ENCODE results near the gene PAM. TPM values are rescaled to one million over a fixed set of nuclear protein-coding genes. Genes with fewer than 3 reads are reported as not detected.

PAM gene
- total and polyA plus RNA-seq, 2 of the 13 experiments (the other 11 are each of a cell fraction or from before 2014, with no cell fraction given) = 20.2 to 79.1 TPM

- Histone ChIP-seq H3K27me3 (ENCODE audit: control insufficient read depth in 1 of 2, insufficient read depth in 2 of 2, low read length in 2 of 2) (no peaks in the 10 kb centered on the region), H3K9ac (ENCODE audit: insufficient read depth, low read depth, low read length) (no peak overlapping the region), H3K9me3 (ENCODE audit: low read length) (no peaks in the 10 kb centered on the region), H3K79me2 (ENCODE audit: insufficient read depth, low read length) (no peaks in the 10 kb centered on the region), H3K27ac (ENCODE audit: extremely low read length, insufficient read depth, low read length) (no peak overlapping the region), H3K4me2 (ENCODE audit: low read depth, low read length) (no peak overlapping the region), H3K4me1 (ENCODE audit: insufficient read depth, low read length) (no peaks in the 10 kb centered on the region), H3K36me3 (replicated peaks in 1 of 2; ENCODE audit: control insufficient read depth in 1 of 2, insufficient read depth in 2 of 2, low read length in 2 of 2) (no peaks in the 10 kb centered on the region; a peak in 1 of 5 replicates), H2AFZ (ENCODE audit: low read length) (no peak overlapping the region), H3K4me3 (replicated peaks in 1 of 3; ENCODE audit: insufficient read depth in 1 of 3, low read depth in 2 of 3, low read length in 3 of 3) (no peak overlapping the region), H4K20me1 (ENCODE audit: insufficient read depth, low read length) (no peaks in the 10 kb centered on the region)
- TF ChIP-seq TBX3 (IDR thresholded peaks at IDR 0.05; ENCODE audit: borderline replicate concordance) = no peak
- no peak for TF ChIP-seq IKZF1 (IDR thresholded peaks at IDR 0.05)
- TF ChIP-seq NFYC (CRISPR knock-in tag; IDR thresholded peaks at IDR 0.05) = no peak
- TF ChIP-seq SIN3A (IDR thresholded peaks at IDR 0.05; ENCODE audit: borderline replicate concordance, low read depth, low read length) = no peak
- no peak for TF ChIP-seq ATF7-NPFF (CRISPR knock-in tag; IDR thresholded peaks at IDR 0.05; ENCODE audit: low read depth)
- no peak for TF ChIP-seq SIX1 (CRISPR knock-in tag; IDR thresholded peaks at IDR 0.05; ENCODE audit: borderline replicate concordance)
- TF ChIP-seq, protein P1, sequence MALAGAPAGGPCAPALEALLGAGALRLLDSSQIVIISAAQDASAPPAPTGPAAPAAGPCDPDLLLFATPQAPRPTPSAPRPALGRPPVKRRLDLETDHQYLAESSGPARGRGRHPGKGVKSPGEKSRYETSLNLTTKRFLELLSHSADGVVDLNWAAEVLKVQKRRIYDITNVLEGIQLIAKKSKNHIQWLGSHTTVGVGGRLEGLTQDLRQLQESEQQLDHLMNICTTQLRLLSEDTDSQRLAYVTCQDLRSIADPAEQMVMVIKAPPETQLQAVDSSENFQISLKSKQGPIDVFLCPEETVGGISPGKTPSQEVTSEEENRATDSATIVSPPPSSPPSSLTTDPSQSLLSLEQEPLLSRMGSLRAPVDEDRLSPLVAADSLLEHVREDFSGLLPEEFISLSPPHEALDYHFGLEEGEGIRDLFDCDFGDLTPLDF (CRISPR knock-in tag; IDR thresholded peaks at IDR 0.05) = no peak
- no TSS peak for BruUV-seq (replicated peaks)
- CTCF ChIA-PET (ENCODE audit: low intra/inter-chr PET ratio, low total read pairs) = no interaction called here
- FAIRE-seq = no peak
- DNase-seq (ENCODE audit: low spot score) = no peak
- WGBS (ENCODE audit: low lambda C conversion rate) = 79% methylated on average over 6 of the region's 6 CpGs
- in situ Hi-C loops (cut with HindIII; ENCODE audit: extremely low pct_ligation_motif_present, low pct_unique_long_range_greater_than_20kb) (no loop called here), intact Hi-C loops (cut with micrococcal nuclease; ENCODE audit: unreplicated experiment) (no loop called here)
- POLR2A ChIA-PET = no interaction called here
- no peak for ATAC-seq
Measured at GRCh38 chr5:102927007-102927406, 171.9 kb downstream of the PAM start.

DNA sequence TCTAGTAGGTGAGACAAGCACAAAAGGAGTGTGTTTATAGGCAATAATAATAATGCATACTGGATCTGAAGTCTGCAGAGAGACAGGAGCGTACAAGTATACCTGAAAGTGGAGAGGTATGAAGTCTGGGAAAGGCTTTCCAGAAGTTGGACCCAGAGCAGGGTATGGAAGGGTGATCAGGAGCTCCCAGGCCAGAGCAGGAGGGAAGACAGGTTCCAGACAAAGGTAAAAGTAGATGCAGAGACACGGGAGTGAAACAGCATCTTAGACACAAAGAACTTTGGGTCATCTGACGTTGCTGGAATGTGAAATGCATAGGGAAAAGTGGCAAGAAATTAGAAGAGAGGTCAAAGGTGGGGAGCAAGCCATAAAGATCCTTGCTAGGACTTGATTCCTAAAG, 175.1 kb downstream of the PAM start:
- H3K27ac ChIP-seq (ENCODE audit: extremely low read length, insufficient read depth, low read length) = no peak overlapping the region
- in situ Hi-C loops (cut with HindIII; ENCODE audit: extremely low pct_ligation_motif_present, low pct_unique_long_range_greater_than_20kb) (no loop called here), intact Hi-C loops (cut with micrococcal nuclease; ENCODE audit: unreplicated experiment) (no loop called here)
- H3K79me2 ChIP-seq (ENCODE audit: insufficient read depth, low read length) = no peaks in the 10 kb centered on the region
- WGBS (ENCODE audit: low lambda C conversion rate) = 71% methylated on average over 3 of the region's 3 CpGs
- H2AFZ ChIP-seq (ENCODE audit: low read length) = no peak overlapping the region
- POLR2A ChIA-PET = no interaction called here
- no peak overlapping the region for H3K4me2 ChIP-seq (ENCODE audit: low read depth, low read length)
- H3K4me3 ChIP-seq (replicated peaks in 1 of 3; ENCODE audit: insufficient read depth in 1 of 3, low read depth in 2 of 3, low read length in 3 of 3) = no peak overlapping the region
- FAIRE-seq (no peak), DNase-seq (ENCODE audit: low spot score) (no peak), ATAC-seq (no peak)
- no TSS peak for BruUV-seq (replicated peaks)
- H3K9me3 ChIP-seq (ENCODE audit: low read length) = no peaks in the 10 kb centered on the region
- H4K20me1 ChIP-seq (ENCODE audit: insufficient read depth, low read length) = no peaks in the 10 kb centered on the region
- H3K4me1 ChIP-seq (ENCODE audit: insufficient read depth, low read length) = no peaks in the 10 kb centered on the region
- H3K27me3 ChIP-seq (ENCODE audit: control insufficient read depth in 1 of 2, insufficient read depth in 2 of 2, low read length in 2 of 2) = no peaks in the 10 kb centered on the region
- H3K9ac ChIP-seq (ENCODE audit: insufficient read depth, low read depth, low read length) = no peak overlapping the region
- CTCF ChIA-PET (ENCODE audit: low intra/inter-chr PET ratio, low total read pairs) = no interaction called here
- no peaks in the 10 kb centered on the region; a peak in 1 of 5 replicates for H3K36me3 ChIP-seq (replicated peaks in 1 of 2; ENCODE audit: control insufficient read depth in 1 of 2, insufficient read depth in 2 of 2, low read length in 2 of 2)
- TF ChIP-seq ZKSCAN8 (CRISPR knock-in tag; IDR thresholded peaks at IDR 0.05; ENCODE audit: borderline replicate concordance) (no peak), HIVEP1 (CRISPR knock-in tag; IDR thresholded peaks at IDR 0.05) (no peak), ZNF3 (CRISPR knock-in tag; IDR thresholded peaks at IDR 0.05) (no peak), ZFP36L2 (CRISPR knock-in tag; IDR thresholded peaks at IDR 0.05) (no peak), ZFP90 (CRISPR knock-in tag; IDR thresholded peaks at IDR 0.05; ENCODE audit: borderline replicate concordance) (no peak), ZNF563 (CRISPR knock-in tag; IDR thresholded peaks at IDR 0.05) (no peak), MAX (IDR thresholded peaks at IDR 0.05) (no peak), ELF3 (CRISPR knock-in tag; IDR thresholded peaks at IDR 0.05) (no peak)
- TF ChIP-seq, protein P2, sequence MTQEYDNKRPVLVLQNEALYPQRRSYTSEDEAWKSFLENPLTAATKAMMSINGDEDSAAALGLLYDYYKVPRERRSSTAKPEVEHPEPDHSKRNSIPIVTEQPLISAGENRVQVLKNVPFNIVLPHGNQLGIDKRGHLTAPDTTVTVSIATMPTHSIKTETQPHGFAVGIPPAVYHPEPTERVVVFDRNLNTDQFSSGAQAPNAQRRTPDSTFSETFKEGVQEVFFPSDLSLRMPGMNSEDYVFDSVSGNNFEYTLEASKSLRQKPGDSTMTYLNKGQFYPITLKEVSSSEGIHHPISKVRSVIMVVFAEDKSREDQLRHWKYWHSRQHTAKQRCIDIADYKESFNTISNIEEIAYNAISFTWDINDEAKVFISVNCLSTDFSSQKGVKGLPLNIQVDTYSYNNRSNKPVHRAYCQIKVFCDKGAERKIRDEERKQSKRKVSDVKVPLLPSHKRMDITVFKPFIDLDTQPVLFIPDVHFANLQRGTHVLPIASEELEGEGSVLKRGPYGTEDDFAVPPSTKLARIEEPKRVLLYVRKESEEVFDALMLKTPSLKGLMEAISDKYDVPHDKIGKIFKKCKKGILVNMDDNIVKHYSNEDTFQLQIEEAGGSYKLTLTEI (CRISPR knock-in tag; conservative IDR thresholded peaks at IDR 0.05) = no peak
- TF ChIP-seq, protein P3, sequence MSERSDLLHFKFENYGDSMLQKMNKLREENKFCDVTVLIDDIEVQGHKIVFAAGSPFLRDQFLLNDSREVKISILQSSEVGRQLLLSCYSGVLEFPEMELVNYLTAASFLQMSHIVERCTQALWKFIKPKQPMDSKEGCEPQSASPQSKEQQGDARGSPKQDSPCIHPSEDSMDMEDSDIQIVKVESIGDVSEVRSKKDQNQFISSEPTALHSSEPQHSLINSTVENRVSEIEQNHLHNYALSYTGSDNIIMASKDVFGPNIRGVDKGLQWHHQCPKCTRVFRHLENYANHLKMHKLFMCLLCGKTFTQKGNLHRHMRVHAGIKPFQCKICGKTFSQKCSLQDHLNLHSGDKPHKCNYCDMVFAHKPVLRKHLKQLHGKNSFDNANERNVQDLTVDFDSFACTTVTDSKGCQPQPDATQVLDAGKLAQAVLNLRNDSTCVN (CRISPR knock-in tag; IDR thresholded peaks at IDR 0.05; ENCODE audit: borderline replicate concordance) = no peak
